MM.1S (cell line): Measurements from ENCODE around the gene WHRN.

Experiments used
- EZH2 ChIP-seq: fragments of 300-600 bp; sonication (generic); optimal IDR thresholded peaks from 2 replicates; pipeline ENCODE3; 2017; ENCODE audit warnings: low read depth, mild to moderate bottlenecking, antibody characterized with exemption, low read length, mixed read lengths
- TF ChIP-seq, protein P1 (sequence below): fragments of 300-600 bp; sonication (generic); IDR thresholded peaks from 2 replicates; pipeline ENCODE4 v1.5.1; 2016; ENCODE audit warnings: antibody characterized with exemption, low read length, mixed read lengths

DNA sequence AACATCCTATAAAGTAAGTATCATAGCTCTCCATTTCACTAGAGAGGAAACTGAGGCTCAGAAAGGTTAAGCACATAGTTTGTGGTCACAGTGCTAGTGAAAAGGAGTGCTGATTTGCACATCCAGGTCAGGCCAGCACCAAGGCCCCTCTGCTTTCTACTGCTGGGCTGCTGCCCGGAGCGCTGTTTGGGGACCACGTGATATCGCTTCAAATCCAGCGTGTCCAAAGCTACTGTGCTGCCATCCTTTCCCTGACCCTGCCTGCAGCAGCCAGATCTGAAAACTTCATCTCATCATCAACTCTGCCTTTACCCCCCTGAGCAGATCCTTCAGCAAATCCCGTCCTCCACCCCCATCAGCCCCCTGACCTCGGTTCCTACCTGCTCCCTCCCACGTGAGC lies 76.8 kb downstream of the WHRN start:
- TF ChIP-seq, protein P1, sequence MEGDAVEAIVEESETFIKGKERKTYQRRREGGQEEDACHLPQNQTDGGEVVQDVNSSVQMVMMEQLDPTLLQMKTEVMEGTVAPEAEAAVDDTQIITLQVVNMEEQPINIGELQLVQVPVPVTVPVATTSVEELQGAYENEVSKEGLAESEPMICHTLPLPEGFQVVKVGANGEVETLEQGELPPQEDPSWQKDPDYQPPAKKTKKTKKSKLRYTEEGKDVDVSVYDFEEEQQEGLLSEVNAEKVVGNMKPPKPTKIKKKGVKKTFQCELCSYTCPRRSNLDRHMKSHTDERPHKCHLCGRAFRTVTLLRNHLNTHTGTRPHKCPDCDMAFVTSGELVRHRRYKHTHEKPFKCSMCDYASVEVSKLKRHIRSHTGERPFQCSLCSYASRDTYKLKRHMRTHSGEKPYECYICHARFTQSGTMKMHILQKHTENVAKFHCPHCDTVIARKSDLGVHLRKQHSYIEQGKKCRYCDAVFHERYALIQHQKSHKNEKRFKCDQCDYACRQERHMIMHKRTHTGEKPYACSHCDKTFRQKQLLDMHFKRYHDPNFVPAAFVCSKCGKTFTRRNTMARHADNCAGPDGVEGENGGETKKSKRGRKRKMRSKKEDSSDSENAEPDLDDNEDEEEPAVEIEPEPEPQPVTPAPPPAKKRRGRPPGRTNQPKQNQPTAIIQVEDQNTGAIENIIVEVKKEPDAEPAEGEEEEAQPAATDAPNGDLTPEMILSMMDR: no peak
- TF ChIP-seq EZH2: no peak
